OCI-M1 (cell line): Measurements from ENCODE around the gene SSH2.
"Not testable (repeated sequence)": the region's sequence is repeated elsewhere in the genome, so short reads cannot be mapped to it uniquely, and the experiment has no call there.

ENCODE experiments used
- DNase-seq: peaks from one replicate; lab custom pipeline; 2025; lab: John Stamatoyannopoulos, UW

SSH2 gene

DNA sequence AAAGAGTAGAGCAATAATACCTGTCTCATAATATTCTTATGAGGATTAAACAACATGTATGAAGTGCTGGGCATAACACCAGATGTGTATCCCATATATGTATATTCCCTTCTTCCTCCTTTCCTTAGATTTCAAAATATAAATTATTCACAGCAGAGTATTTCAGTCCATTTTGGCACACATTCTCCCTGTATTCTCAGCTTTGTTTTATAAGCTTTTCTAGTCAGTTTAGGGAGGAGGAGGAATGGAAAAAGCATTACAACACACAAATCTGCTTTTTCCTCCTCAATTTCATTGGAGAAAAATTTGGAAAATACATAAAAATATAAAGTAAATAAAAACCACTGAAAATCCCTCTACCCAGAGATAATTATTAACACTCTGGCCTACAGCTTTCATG, 260.8 kb downstream of the SSH2 start:
- DNase-seq: no peak

DNA sequence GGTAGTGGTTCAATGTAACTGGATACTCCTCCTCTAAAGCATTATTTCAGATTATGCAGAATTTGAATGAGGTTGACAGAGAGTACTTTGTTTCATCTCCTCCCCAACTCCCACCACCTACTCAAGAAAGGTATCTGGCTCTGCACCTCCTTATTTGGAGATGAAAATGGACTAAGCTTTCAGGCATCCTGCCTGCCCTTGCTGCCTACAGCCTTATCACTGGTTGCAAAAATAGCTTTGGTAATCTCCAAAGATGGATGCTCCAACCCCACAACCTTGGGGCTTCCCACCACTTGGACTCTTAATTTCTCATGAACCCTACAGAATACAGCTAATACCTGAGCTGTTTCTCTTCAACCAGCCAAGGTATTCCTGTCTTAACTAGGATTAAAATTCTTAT, 262.1 kb downstream of the SSH2 start:
- no peak for DNase-seq

DNA sequence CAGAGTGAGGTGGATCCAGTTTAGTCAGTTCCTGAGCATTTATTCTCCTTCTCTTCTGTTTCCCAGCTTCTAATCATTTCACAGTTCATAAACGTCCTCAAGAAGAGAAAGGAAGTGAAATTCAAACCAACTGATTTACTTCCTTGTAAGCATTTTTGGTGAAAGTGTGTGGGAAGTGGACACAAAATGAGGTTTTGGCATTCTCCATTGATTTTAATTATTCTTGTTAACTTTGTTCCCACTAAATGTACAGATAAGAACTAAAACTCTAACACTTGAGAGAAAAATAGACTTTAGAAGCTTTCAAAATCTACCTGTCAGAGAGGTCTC, 264.6 kb downstream of the SSH2 start:
- DNase-seq: no peak

DNA sequence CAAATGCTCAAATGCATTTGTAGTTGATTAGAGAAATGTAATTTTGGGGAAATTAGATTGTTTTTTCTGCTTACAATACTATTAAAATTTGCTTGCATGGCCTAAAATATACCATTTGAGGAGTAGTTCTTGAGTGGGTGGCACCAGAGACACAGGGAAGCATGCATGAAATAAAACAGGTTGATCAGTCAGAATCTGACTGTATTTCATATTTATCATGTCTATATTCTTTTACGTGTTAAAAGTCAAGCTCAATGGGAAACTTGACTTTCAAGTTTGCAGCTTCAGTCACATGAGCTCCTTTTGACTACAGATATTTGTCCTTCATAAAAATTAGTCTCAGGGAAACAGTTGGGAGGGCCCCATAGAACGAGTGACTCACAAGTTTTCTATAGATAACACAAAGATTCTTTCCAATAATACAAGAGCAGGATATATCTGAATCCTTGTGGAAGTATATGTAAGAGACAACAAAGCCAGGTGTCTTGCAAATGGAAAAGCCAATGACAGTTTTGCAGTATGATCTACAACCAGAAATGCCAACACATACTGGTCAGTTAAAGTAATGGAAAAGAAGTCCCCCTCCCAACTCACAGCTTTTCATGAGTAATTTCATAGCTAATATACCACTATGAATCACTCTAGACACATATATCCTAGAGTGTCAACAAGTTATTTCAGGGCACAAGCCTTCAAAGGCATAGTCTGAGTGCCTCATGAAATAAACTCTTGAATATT, 265.1 kb downstream of the SSH2 start:
- DNase-seq: peak; percentile 52

DNA sequence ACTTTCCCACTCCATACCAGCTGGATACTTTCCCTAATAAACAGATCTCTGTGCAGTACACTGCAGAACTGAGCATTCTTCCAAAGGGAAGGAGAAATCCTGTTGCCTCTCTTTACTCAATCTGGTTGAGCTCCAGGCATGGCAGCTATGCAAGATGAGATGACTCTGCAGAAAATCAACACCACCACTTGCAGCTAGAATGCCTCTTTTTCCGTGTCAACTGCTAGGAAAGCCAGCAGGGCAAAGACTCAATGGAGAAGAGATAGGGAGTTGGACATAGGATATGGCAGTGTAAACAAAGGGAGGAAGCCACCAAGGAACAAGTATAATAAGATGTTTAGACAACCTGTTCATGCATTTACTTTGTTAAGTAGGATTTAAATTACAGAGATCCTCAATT, 266.9 kb downstream of the SSH2 start:
- DNase-seq: peak; percentile 80

DNA sequence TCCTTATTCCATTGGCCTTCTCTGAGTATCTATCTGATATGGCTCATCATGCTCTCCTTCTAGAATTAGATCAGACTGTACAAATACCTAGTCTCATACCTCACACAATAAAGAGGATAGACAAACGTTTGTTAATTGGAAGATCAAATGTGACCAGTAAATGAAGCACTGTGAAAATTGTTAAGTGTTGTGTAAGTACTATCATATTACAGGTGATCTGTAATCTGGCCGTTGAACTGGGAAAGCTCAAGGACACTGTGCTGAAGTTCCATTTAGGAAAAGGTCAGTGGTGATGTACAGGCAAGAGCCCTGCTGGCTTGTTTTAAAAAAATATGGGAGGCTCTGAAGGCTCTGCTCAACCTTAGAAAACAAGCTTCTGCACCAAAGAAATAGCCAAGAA, 268.8 kb downstream of the SSH2 start:
- no peak for DNase-seq

DNA sequence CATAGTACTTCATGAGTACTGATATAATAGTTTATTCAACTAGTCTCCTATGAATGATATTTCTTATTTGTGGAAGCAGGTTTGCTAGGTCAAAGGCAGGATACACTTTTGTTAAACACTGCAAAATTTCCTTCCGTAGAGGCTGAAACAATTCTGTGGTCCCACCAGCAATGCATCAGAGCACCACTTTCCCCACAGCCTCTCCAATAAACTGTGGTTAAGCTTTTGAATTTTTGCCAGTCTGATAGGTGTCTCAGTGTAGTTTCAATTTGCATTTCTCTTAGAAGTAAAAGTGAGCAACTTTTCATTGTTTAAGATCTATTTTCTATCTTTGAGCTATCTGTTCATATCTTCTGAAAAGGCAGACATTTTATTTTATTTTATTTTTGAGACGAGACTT, 270.9 kb downstream of the SSH2 start:
- no peak for DNase-seq

DNA sequence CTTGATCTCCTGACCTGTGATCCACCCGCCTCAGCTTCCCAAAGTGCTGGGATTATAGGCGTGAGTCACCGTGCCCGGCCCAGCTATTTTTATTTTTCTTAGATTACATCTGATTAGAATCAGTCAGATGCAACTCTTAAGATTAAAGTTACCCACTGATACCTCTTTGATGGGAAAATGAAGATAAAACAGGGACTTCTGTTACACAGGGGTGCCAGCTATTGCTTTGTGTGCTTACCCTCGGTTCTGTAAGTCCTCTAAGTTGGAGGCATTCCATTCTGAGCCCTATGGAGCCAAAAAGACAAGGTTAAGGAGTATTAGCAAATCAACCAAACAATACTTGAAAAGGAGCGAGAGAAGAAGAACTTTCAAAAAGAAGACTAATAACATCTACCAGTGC, 274.7 kb downstream of the SSH2 start:
- DNase-seq: no peak

DNA sequence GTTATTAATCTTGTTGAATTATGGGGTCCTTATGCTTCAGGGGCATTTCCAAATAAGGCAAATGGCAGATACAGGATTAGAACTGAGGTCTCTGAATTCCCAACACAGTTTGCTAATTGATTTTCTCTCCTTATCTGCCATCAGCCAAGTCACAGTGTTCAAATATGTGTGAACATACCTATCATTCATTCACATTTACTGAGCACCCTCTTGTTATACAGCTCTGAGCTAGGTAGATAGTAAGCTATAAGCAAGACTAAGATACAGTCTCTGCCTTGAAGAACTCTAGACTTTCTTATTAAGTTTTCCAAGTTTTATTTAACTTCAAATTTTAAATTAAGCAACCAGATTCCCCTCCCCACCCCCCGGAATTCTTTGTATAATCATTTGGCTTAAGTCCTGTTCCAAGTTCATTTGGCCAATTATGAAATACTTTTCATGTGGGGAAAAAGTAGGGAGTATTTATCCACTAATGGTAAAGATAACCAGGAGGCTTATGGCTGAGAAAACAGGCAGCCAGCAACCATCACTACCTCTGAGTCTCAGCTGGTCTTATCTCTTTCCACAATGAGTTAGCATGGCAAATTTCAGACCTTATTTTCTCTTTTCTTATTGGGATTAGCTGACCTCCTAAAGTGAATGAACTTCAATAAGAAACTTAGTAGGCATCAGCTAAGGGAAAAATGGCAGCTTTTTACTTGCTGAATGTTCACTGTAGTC, 275.9 kb downstream of the SSH2 start:
- DNase-seq: peak; percentile 88

DNA sequence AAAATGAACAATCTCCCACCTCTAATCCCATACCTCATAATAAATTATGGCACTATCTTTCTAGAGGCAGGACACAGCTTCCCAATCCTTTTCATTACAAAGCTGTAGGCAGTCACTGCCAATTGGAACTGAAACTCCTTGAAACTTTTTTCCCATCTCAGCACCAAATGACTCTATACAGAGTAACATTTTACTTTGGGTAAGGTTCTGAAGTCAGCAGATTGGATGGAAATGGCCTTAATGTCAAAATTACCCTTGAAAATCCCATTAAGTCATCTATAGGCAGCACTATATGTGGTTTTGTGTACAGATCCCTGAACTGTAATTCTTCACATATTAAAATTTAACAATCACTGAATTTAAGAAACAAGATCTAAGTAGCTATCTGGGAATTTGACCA, 277.1 kb downstream of the SSH2 start:
- no peak for DNase-seq

DNA sequence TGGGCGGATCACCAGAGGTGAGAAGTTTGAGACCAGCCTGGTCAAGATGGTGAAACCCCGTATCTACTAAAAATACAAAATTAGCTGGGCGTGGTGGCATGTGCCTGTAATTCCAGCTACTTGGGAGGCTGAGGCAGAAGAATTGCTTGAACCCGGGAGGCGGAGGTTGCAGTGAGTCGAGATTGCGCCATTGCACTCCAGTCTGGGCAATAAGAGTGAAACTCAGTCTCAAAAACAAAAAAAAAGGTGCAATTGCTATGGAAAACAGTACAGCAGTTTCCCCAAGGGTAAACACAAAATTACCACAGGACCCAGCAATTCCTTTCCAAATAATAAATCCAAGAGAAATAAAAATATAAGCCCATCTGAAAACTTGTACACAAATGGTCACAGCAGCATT, 278.1 kb downstream of the SSH2 start:
- DNase-seq: not testable (repeated sequence)

DNA sequence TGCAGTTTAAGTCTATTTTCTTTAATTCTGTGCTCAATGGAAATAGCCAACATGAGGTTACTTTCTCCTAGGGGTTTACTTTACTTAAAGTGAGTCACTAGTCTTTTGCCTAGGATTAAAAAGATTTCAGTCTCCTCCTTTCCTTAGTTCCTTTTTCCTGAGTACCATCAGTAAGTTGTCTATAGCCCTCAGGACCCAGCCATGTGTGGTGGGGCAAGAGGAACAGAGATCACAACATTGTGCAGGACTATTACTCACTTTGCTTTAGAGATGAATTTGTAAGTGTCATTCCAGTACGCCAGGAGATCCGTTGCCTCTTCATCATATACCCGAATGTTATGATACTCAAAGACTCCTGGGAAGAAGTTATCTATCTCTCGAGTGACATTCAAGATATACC, 279.6 kb downstream of the SSH2 start:
- DNase-seq: peak; percentile 70

DNA sequence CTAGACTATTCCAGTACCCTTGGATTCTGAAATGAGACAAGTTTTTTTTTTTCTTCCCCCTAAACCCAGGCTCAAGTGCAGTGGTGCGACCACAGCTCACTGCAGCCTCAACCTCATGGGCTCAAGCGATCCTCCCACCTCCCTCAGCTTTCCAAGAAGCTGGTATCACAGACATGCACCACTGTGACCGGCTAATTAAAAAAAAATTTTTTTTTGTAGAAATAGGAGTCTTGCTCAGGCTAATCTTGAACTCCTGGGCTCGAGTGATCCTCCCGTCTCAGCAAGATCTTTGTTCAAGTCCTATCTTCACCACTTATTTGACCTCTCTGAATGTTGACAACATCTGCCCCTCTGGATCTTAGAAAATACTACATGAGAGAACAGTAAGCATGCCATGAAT, 280.7 kb downstream of the SSH2 start:
- DNase-seq: peak; percentile 92

DNA sequence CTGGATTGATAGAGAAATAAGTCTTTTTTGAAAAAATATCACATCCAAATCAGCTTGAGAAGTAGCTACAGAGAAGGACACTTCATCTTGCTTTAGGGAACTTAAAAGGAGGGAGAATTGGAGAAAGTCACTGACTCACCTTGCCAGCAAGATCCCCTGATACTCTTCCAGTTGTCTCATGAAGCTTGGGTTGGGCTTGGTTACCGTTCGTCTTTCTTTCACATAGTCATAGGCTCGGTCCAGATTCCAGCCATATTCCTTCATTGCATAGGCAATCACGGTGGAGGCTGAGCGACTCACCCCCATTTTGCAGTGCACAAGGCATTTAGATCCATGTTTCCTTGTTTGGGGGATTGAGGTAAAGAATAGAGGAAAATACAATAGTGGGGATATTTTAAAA, 282.0 kb downstream of the SSH2 start:
- DNase-seq: no peak

DNA sequence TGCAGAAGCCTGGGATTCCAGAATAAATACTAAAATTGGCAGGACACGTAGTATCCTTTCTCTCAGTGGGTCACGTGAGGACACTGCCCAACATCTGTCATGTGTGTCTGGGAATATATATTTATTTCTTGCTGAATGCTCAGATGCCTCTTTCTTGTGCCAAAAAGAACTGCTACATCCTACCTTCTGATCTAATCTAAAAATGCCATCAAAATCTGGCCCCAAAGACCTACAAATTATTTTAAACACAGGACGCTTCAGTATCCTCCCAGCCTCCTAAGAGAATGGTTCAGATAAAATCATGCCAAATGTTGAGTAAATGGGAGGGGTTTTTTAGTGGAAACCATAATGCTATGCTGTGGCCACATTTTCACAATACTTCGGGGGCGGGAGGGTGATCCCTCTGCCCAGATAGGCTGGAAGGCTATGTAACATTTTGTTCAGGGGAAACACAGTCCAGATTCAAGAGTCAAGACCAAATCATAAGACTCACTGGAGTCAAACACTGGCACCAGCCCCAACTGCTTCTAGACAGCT, 284.4 kb downstream of the SSH2 start:
- DNase-seq: peak; percentile 89

DNA sequence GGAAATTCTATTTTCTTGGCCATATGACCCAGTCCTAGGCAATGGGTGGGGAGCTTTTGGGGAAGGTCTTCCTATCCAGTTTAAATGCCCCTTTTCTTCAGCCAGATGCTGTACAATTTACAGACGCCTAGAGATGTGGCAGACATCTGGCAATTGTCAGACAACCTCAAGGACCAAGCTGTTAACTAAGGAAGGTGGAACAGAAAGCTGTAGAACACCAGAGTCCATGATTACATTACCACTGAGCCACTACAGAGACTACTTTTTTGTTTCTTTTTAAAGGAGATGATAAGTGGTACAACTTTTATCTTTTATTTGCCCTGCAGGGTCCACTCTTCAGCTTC, 286.2 kb downstream of the SSH2 start:
- no peak for DNase-seq

DNA sequence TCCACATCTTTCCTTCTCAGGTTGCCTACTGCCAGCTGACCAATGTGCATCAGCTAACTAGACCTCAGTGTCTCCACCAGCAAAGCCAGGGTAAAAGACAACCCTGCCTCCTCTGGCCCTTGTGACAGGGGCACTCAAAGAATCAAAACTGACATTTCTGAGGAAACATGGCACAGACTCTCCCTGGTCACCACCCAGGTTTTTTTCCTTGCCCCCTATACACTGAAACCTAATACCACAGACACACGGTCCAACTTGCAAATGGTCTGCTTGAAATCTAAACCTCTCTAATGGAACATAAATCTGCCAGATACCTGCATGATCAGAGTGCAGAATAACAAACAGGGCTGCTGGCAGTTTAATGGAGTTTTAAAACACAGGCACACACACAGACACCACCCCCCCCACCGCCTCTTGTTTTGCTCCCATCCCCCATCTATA, 287.8 kb downstream of the SSH2 start:
- no peak for DNase-seq

DNA sequence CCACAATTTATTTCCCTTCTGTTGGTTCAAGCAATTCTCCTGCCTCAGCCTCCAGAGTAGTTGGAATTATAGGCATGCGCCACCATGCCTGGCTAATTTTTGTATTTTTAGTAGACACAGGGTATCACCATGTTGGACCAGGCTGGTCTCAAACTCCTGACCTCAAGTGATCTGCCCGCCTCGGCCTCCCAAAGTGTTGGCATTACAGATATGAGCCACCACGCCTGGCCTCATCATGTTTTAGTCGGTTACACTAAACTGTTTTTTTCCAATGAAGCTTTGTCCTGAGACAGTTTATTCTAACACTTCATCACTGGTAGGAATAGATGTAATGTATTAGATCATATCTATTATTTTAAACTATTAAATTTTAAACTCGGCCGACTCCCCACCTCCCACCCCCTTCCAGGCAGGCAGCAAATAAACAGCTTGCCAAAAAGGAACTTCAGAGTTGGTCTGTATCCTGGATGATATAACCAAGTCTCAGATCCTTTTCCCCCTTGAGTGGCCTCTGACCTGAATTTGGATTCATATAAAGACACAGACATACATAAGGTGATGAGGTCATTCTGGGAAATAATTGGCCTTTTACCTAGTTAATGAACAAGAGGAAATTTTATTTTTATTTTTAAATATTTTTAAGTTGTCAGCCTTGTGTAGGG, 288.9 kb downstream of the SSH2 start:
- DNase-seq: no peak

DNA sequence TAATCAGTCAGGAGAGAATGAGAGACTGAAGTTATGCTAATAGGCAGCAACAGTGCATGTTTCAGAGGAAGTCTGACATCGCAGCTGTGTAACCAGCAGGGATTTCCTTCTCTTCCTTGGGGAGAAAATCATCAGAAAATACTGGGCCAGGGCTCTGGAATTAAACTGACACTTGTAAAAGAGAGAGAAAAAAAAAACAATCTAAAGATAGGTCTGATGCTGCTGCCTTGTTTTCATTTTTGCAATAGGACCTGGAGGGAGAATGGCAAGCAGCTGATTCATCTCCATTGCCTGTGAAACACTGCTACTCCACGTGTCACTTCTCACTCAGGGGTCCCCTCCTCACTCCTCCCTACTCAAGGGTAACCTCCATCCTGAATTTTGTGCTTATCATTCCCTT, 289.6 kb downstream of the SSH2 start:
- no peak for DNase-seq

DNA sequence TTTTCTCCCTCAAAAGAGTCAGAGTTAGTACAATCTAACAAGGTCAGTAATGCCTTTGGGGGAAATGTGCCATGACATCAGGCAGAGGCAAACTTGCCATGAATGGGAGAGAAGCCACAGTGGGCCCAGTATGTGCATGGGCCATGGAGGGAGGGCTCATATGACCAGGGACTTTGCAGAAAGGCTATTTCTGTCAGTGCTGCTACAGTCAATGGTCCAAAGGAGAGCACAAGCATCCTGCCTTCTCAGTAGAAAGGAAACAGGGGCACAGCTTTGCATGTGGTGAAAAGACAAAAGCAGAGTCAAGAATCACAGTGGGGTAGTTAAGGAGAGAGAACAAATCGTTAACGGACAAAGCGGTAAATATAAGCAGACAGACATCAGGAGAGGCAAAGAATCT, 296.1 kb downstream of the SSH2 start:
- DNase-seq: no peak

DNA sequence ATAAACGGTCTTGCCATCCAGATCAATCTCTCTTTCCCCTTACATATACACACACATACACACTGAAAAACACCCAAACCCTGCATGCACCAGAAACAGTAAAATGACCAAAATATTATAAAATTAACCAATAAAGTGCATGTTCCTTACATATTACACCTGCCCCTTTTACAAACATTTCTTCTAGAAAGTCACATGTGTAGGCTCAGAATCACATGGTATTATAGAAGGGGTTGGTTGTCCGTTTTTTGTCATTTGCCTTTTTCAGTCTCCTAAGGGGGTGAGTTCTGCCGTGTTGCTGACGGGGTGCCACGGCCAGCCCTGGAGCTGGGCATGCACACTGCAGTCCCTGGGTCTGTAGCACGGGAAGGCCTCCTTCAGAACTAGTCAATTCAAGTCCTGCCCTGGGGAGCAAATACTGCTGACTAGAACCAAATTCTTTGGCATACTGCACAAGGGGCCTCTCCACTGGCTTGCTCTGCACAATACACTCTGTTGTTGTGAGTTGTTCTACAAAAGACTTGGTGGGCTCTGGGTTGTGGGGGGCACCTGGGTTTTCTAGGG, 299.3 kb downstream of the SSH2 start:
- no peak for DNase-seq

DNA sequence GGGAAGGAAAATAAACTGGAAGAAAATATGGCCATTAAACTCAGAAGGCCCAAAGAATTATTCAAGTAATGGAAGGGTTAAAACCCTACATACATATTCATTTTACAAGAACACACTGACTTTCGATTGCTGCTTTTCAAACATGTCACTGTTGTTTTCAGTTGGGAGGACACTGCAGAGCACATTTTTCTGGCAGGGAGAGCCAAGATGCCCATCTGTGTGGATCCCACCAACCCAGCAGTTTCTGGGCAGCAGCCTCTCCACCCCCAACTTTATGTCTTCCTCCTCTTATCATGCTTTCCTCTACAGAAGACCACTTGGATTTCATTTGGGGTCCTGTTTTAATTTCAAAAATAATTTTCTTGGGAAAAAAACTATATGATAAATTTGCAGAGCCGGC, 300.2 kb downstream of the SSH2 start:
- no peak for DNase-seq

DNA sequence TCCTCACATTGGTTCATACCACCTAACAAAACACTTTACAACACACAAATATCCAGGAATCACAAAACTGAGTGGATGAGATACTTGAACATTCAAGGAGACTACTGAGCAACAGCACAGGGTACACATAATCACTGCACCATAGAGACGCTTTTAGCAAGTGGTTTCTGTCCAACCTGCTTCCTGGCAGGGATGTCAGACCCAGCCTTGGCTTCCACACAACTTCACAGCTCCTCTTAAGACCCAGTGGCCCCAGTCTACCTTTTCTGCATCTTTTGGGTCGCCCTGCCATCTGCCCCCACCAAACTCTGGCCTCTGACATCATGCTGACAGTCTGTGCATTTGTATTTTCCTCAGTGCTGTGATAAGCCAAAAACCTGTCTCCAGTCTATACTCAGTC, 301.4 kb downstream of the SSH2 start:
- DNase-seq: no peak
